Stimulated activated CD8-positive, alpha-beta memory T cell treated with anti-CD3 and anti-CD28 coated beads, Interleukin-2, amount 100 ng/mL, for 1 hour (primary cell): ENCODE results near the gene COX19.
"Not testable (repeated sequence)": the region's sequence is repeated elsewhere in the genome, so short reads cannot be mapped to it uniquely, and the experiment has no call there.

Source experiments
- DNase-seq, 2 donors: peaks; one replicate each; pipeline ENCODE4 v3.0.0-alpha.2; 2020; ENCODE audit warnings: low read depth in 2 of 2

Gene COX19

DNA sequence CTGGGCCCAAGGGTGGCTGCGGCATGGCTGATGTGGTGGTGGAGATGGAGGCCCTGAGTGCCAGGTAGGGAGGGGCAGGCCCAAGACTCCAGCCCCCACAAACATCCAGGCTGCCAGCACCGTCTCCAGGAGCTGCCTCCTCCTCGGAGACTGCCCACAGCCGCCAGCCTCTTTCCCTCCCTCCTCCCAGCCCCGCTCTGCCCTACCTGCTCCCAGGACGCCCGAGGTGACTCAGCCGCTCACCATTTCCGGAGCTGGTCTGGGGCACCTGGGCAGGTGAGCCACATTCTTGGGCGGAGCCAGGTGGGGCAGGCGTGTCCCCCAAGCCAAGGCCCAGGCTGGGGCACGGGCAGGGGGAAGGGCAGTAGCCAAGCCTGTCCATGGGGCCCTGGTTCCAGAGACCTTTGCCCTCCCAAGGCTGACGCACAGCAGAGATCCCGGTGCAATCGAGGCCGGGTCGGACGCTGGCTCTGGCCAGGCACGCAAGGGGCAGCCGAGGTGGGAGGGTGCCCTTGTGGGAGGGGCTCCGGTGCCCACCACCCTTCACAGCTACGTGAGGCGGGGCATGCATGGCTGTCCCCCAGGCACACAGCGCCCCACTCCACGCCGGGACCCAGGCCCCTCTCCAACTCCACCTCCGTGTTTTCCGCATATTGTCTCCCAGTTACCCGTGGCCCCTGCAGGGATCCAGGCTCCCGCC, 29.6 kb downstream of the COX19 start:
- DNase-seq, result no peak

DNA sequence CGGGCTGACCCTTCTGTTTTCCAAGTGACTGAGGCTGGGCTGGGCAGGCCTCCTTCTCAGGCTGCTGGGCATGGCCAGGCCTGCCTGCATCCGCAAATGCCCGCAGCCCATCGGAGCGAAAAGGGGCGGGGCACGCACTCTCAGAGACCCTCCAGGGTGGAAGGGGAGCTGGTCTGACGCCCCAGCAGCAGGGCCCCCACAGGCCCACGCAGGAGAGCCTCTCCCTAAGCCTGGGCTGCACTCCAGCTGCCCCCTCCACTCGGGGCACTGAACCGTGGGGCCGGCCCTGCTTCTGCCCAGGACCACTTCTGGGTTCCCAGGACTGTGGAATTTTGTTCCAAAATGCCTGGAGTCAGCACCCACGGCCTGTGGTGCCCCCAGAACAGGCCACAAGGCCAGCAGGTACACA, 30.2 kb downstream of the COX19 start:
- no peak for DNase-seq

DNA sequence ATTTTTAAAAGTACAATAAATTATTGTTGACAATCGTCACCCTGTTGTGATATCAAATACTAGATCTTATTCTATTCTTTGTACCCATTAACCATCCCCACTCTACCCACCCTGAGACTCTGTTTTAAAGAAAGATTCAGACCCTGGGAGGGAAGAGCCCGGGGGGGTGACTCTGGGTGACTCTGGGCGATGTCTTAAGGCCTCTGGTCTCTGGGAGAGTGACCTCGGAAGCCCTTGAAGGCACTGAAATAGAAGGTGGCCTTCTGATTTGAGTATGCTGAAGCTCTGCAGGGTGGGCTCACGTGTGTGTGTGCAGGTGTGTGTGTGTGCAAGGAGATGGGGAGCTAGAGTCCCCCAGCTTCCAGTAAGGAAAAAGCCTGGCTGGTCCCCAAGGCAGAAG, 30.6 kb downstream of the COX19 start:
- DNase-seq, result no peak

DNA sequence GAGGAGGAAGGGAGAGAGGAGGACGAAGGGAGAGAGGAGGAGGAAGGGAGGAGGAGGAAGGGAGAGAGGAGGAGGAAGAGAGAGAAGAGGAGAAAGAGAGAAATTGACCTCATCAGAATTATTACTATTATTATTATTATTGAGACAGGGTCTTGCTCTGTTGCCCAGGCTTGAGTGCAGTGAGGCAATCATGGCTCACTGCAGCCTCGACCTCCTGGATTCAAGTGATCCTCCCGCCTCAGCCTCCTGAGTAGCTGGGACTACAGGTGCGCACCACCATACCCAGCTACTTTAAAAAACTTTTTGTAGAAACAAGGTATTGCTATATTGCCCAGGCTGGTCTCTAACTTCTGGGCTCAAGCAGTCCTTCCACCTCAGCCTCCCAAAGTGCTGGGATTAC, 31.6 kb downstream of the COX19 start:
- not testable (repeated sequence) for DNase-seq

DNA sequence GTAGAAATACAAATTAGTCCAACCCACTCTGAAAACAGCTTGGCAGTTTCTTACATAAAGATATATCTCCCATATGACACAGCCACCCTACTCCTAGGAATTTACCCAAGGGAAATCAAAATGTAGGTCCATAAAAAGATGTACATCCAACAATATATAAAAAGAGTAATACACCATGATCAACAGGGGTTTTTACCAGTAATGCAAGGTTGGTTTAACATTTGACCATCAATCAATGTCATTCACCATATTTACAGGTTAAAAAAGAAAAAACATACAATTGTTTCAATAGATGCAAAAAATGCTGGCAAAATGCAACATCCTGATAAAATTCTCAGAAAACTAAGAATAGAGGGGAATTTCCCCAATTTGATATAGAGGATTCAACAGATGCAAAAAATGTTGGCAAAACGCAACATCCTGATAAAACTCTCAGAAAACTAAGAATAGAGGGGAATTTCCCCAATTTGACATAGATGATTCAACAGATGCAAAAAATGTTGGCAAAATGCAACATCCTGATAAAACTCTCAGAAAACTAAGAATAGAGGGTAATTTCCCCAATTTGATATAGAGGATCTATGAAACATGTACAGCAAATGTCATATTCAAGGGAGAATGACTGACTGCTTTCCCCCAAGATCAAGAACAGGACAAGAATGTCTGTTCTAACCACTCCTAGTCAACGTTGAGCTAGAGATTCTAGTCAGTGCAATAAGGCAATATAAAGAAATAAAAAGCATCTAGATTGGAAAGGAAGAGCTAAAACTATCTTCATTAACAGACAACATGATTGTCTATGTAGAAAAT, 34.5 kb downstream of the COX19 start:
- no peak for DNase-seq

DNA sequence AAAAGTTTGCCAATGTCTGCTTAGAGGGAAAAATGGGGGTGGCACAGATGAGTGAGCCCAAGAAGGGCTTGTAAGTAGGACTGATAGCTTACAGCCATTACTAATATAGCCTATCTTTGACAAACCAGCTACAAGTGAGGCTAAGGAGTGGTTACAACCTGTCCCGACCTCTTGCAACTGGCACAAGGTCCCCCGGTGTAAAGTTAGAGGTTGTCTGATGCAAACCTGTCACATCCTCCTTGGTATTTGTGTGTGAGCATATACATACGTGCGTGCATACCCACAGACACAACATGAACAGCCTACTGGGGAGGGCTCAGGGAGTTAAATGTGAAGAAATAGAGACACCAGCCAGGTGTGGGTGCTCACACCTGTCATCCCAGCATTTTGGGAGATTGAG, 35.5 kb downstream of the COX19 start:
- no peak for DNase-seq

DNA sequence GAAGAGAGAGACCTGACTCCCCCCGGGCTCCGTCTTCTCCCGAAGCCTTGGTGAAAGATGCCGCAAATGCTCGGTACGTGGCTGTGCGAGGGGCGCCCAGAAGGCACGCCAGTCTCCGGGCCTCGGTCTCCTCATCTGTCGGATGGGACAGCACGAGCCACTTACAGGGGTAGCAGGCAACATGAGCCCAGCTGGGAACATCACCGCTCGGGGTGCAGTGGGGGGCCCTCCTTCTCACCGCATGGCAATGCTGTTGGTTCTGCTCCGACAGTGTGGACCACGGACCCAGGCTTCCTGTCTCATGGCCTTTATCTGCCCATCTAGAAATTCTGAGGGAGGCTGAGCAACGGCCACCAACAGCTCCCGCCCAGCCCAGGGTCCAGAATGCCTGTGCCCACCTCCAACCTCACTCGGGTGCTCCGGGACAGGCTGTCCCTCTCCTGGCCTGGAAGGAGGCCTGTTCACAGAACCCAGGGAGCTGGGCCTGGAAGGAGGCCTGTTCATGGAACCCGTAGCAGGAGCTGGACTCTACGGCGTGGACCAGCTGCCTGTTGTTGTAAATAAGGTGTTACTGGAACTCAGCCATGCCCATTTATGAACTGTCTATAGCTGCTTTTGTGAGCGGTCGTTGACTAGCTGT, 36.7 kb downstream of the COX19 start:
- DNase-seq, result no peak

DNA sequence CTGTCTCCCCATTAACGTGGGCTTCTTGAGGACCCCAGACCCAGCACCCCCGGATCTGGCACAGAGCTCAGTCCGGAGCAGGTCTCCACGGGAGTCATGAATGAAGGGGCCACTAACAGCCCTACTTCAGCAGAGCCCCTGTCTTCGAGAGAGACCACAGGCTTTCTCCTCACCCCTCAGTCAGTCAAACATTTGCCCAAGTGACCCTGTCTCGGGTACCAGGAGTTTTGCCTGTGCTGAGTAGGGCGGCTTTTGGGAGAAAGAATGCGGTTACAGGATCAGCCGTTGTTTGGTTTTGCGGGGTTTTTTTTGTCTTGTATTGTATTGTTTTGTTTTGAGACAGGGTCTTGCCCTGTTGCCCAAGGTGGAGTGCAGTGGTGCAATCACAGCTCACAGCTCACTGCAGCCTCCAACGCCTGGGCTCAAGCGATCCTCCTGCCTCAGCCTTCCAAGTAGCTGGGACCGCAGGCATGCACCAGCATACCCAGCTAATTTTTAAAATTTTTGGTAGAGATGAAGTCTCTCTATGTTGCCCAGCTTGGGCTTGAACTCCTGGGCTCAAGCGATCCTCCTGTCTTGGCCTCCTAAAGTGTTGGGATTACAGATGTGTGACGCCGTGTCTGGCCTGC, 37.4 kb downstream of the COX19 start:
- no peak for DNase-seq

DNA sequence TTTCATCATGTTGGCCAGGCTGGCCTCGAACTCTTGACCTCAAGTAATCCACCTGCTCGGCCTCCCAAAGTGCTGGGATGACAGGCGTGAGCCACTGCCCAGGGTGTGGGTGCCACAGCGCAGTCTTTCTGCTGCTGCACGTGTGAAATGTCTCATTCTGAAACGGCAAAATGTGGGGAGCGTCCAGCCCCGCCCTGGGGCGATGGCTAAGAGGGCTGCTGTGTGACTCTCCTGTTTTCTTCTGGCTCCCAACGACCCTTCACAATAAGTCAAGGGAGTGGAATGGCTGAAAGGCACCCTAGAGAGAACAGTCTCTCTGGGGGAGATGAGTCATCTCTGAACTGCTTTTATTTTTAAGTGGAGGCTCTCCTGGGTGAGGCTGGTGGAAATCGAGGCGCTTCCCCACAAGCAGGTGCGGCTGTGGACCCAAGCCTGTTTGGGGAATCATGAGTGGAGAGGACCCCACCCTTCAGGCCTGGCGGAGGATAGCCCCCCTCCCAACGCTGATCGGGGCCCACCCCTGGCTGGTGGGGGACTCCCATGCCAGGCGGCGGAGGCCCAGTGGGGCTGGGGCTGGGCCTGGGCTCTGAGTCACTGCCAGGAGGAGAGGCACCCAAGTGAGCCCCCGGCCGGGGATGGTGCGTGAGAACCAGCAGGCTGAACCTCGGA, 38.8 kb downstream of the COX19 start:
- no peak for DNase-seq

DNA sequence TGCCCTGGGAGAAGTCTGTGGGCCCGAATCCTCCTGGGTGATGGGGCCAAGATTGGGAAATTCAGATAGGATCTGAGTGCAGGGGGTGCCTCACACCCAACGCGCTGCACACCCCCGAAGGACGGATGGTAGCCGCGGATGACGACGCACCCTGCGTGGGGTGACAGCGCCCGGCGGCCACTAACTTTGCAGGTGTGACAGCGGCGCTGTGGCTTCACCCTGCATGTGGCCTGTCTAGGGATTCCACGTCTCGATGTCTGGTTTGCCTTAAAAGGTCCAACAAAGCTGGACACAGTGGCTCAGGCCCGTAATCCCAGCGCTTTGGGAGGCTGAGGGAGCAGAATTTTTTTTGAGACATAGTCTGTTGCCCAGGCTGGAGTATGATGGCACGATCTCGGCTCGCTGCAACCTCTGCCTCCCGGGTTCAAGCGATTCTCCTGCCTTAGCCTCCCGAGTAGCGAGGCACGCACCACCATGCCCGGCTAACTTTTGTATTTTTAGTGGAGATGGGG, 39.4 kb downstream of the COX19 start:
- DNase-seq, result no peak

DNA sequence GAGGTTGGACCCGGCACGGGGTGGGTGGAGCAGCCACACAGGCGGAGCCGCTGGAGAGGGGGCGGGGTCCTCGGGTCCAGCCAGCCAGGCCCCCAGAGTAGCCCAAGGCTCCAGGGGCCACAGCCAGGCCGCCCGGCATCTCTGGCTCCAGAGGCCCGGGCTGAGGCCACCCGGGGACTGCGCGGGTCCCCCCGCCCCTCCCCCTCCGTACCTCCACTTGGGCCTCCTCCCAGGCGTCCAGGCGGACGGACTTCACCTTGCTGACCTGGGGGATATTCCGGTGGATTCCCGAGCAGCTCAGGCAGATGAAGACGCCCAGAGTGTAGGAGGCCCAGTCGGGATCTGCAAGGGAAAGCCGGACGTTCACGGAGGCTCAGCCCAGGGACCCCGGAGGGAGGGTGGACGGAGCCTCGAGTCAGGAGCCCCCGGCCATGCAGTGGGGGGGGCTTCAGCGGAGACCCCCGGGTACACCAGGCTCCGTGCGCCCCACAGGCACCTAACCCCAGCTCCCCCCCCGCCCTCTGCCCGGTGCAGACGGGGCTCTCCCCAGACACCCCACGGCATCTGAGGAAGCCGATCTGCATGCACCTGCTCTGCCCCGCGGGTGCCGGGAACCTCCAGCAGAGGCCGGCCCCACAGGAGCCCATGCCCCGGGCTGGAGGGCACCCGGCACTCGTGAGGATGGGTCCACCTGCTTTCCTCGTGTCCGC, 40.0 kb downstream of the COX19 start:
- no peak for DNase-seq

DNA sequence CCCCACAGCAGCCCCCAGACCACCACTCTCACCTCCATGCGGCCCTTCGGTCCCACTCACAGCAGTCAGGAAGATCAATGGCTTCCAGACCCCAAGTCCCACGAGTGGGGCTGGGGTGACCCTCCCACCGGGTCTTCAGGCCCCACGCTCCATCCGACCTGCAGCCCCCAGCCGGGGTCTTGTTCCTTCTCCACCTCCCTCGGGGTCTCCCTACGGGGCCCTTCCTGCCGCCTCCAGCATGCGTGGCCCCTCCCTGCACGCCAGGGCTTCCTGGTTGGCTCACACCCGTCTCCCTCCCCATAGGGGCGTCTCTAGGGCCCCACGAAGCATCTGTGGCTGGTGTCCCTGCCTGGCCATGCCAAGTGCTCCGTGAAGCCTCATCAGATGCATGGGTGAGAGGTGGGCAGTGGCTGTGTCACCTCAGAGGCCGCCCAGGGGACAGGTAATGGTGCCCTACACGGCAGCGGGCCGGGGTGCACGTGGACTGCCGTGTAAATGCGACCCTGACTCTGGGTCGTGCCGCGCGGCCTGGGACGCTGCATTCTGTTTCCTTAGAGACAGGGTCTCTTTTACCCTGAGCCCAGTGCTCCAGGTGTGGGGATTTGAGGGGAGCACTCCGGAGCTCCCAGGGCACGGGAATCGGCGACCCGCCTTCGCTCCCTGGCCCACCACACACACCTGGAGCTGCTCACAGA, 40.7 kb downstream of the COX19 start:
- no peak for DNase-seq

DNA sequence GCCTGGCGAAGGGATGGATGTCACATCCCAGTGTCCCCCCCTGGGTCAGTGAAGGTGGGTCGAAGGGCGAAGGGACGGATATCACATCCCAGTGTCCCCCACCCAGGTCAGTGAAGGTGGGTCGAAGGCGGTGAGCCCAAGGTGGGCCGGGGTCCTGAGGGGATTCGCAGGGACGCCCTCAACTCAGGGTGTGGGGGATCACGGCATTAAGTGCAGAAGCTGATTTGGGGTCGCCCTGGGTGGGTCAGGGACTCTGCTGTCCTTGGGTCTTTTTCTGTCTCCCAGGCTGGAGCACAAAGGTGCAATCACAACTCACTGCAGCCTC, 42.7 kb downstream of the COX19 start:
- DNase-seq, result no peak

DNA sequence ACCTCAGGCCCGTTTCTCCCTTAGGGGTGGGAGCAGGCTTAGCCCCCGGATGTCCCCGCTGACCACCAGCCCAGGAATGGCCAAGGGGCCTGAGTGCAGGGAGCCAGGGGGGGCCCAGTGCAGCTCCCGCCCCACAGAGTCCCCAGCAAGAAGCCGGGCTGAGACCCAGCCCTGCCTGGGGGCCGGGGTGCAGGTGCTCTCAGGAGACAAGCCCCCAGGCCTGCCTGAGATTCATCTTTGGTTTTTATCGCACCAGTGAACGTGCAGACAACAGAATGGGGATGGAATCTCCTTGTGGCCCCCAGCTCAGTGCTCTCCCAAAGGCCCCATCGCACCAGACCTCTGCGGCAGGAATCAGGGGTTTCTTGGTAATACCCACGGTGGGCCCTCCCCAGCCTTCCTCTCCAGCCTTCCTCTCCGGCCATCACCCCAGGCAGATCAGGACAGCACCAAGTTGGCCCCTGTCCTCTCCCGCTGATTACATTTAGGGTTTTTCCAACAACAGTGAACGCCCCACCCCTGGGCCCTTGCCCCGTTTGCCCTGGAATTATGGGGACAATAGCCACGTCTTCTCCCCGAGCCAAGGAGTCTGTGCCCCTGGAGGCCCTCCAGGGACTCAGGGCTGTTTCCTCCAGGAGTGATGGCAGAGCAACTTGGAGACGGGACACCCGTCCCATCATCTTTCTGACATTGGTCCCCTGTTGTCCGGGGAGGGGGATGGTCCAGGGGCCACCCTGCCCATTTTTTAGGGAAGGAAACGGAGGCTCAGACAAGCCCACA, 43.3 kb downstream of the COX19 start:
- no peak for DNase-seq

DNA sequence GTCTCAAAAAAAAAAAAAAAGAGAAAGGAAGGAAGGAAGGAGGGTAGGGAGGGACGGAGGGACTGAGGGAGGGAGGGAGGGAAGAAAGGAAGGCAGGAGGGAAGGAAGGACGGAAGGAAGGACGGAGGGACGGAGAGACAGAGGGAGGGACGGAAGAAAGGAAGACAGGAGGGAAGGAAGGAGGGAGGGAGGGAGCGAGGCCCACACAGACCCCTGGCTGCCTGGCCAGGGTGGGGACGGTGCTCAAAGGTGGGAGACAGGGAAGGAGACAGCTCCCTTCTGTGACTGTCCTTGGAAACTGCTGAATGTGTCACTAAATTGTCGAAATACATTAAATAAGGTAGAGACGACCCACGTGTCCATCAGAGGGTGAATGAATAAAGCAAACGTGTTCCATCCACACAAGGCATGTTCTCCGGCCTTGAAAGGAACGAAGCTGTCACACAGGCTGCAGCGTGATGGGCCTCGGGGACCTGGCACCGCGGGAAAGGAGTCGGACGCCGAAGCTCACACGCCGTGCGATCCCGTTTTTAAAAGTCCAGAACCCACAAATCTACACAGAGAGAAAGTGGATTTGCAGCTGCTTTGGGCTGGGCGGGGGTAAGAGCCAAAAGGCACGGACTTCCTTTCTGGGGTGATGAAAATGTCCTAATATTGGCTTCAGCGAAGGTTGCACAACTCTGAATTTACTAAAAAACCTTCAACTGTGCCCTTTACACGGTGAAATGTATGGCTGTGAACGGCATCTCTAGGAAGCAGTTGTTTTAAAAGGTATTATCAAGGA, 44.2 kb downstream of the COX19 start:
- no peak for DNase-seq

DNA sequence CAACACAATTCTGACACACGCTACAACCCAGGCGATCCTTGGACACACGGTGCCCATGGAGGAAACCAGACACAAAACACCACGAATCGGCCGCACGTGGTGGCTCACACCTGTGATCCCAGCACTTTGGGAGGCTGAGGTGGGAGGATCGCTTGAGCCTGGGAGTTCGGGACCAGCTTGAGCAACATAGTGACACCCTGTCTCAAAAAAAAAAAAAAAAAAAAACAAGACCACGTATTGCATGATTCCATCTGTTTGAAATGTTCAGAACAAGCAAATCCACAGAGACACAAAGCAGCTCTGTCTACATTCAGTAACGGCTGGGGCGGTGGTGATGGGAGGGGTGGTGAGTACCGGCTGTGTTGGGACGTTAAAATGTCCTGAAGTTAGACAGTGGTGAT, 46.0 kb downstream of the COX19 start:
- DNase-seq, result no peak

DNA sequence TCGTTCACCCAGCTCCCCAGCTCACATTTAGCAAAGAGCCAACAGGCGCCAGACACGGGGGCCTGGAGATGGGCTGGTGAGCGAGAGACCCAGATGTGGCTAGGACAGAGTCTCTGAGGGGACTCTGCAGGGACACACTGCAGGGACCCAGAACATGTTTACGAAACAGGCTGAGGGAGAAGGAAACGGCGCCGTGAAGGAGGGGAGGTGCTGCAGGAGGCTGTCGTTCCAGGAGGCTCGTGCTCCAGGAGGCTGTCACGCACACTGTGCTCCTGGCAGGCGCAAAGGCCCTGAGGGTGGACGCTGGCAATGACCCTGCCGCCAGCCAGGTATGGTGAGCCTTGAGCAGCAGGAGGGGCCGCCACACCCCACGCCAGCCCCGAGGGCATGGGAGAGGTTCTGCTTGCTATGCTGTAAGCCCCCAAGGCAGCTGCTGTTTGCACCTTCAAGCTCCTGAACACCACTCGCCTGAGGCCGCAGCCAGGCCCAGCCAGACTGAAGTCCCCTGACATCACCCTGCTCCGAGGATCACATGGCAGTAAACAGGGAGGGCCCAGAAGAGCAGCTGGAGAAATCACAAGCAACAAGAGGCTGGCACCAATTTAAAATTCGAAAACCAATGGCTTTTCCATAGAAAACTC, 48.2 kb downstream of the COX19 start:
- no peak for DNase-seq
